Fibroblast of pulmonary artery (primary cell): ENCODE results near the gene ELOVL3.

Experiments used
- DNase-seq: peaks from one replicate; pipeline ENCODE4 v3.0.0-alpha.2; 2010; ENCODE audit warnings: low read depth
- H3K4me3 ChIP-seq: replicated peaks from 2 replicates; pipeline ENCODE4 v1.5.1; 2011; ENCODE audit warnings: low read depth, mild to moderate bottlenecking, control low read depth, low read length, moderate library complexity
- CTCF ChIP-seq: IDR thresholded peaks from 2 replicates; pipeline ENCODE4 v1.5.1; 2011; ENCODE audit warnings: mild to moderate bottlenecking, control low read depth, low read length, inconsistent platforms; ENCODE audit errors: missing control alignments

Gene ELOVL3

GRCh38 chr10:102227050-102227449 lies 951 bp downstream of the ELOVL3 start:
- DNase-seq: peak; percentile 73
- no peak for TF ChIP-seq CTCF
- H3K4me3 ChIP-seq: no peak overlapping the region

GRCh38 chr10:102229810-102230263 lies 3.7 kb downstream of the ELOVL3 start:
- peak; percentile 99 for TF ChIP-seq CTCF
- peak; percentile 79 for DNase-seq
- peak overlapping the region; percentile 38 for H3K4me3 ChIP-seq

GRCh38 chr10:102230264-102230860 lies 4.3 kb downstream of the ELOVL3 start:
- DNase-seq: peak; percentile 56
- no peak for TF ChIP-seq CTCF
- peak overlapping the region; percentile 44 for H3K4me3 ChIP-seq

GRCh38 chr10:102230861-102231356 lies 4.8 kb downstream of the ELOVL3 start:
- TF ChIP-seq CTCF: peak; percentile 24
- DNase-seq: peak; percentile 17
- peak overlapping the region; percentile 44 for H3K4me3 ChIP-seq

- peak; percentile 69 for TF ChIP-seq CTCF
- H3K4me3 ChIP-seq: peak overlapping the region; percentile 44
- DNase-seq: peak; percentile 39
Measured at GRCh38 chr10:102231357-102232318, 5.5 kb downstream of the ELOVL3 start.

- TF ChIP-seq CTCF: no peak
- no peak for DNase-seq
Measured at GRCh38 chr10:102233997-102234396, 7.9 kb downstream of the ELOVL3 start.

More at GRCh38 chr10:102233997-102234396, 7.9 kb downstream of the ELOVL3 start:
- no peak overlapping the region for H3K4me3 ChIP-seq
